Activated CD8-positive, alpha-beta memory T cell treated with anti-CD3 and anti-CD28 coated beads, Interleukin-2, amount 50 U/mL, for 48 hours (primary cell): ENCODE measurements around the gene TMEM184B.

Experiments used
- DNase-seq: peaks from one replicate; pipeline ENCODE4 v3.0.0-alpha.2; 2020

The TMEM184B gene

DNA sequence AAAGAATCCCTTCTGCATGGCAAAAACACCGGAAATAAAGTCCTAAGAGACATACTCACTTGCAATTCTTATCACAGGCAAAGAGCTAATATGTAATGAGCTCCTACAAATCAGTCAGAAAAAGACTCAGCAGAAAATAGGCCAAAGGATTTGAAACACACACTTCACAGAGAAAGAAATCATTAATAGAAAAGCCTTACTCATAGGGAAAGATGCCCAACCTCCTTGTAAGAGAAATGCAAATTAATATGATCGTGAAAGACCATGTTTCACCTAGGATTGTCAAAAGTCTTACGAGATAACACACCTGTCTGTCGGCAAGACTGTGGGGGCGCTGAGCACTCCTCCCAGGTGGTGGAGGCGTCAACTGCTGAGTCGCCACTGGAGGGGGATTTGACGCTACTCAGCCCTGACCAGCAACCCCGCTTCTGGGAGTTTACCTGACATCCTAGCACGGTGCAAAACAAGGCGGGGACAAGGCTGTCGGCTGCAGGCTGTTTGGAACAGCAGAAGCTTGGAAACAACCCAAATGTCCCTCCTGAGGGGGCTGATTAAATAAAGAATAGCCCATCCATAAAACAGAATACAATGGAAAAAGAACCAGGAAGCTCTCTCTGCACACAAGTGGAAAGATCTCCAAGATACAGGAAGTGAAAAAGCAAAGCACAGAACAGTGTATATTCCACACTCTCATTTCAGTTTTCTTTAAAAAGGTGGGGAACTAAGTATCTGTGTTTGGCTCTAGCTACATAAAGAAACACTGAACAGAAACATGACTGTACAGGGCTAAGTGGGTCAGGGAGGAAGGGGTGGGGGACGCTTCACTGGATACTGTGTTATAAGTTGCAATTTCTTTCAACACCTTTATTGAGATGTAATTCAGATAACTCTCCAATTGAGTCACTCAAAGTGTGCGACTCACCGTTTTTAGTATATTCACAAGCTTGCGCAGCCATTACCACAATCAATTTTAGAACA, 33.0 kb upstream of the TMEM184B start:
- DNase-seq = no peak

DNA sequence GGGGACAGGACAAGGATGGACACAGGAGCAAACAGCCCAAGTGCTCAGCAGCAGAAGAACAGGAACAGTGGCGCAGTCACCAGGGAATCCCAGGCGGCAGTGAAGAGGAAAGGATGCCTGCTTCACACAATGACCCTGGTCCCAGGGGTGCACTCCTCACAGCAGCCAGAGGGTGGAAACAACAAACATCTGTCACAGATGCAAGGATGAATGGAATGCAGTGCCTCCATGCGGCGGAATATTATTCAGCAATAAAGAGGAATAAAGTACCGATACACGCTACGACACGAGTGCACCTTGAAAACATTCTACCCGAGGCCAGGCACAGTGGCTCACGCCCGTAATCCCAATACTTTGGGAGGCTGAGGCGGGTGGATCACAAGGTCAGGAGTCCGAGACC, 31.7 kb upstream of the TMEM184B start:
- no peak for DNase-seq

DNA sequence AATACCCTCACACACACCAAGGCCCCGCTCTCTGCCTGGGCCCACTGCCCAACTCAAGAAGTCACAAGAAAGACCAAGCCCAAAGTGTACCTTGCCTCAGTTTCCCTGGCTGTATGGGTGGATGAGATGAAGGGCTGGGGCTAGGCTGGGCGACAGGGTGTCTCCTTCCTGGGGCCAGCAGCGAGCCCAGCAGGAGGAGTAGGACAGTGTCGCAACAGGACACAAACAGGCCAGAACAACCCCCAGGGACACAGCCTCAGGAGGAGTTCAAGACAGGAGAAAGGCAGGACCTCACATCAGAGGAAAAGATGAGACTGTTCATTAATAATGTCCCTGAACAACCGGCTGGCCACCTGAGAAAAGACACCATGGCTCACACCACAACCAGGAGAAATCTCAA, 31.2 kb upstream of the TMEM184B start:
- no peak for DNase-seq

DNA sequence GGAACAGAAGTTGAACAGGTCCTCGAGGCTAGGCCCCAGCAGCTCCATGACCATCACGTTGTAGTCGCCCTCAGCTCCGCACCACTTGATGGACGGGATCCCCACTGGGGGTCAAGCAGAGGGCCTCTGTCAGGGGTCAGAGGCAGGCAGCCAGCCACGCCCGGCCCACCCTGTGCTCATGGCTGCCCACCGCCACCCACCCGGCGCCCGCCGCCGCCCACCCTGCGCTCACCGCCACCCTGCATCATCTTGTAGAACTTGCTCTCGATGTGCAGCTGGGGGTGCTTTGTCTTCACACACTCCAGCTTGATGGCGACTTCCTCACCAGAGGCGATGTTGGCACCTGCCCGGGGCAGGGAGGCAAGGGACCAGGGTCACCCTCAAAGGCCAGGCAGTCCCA, 30.1 kb upstream of the TMEM184B start:
- no peak for DNase-seq

DNA sequence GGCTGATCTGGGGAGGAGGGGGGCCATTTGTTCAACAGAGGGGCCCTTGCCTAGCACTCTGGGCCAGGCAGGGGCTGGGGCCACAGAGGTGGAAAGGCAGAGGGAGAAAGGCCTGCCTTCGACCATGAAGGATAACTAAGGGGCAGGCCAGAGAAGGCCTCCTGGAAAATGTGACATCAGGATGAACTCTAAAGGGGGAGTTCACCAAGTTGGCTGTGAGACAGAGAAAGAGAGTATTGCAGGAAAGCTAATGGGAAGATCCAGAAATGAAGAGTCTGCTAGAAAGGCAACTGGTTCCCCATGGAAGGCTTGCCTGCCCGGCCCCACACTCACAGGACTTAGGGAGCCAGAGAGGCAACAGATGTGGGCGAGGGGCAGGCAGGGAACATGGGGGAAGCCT, 28.1 kb upstream of the TMEM184B start:
- no peak for DNase-seq

DNA sequence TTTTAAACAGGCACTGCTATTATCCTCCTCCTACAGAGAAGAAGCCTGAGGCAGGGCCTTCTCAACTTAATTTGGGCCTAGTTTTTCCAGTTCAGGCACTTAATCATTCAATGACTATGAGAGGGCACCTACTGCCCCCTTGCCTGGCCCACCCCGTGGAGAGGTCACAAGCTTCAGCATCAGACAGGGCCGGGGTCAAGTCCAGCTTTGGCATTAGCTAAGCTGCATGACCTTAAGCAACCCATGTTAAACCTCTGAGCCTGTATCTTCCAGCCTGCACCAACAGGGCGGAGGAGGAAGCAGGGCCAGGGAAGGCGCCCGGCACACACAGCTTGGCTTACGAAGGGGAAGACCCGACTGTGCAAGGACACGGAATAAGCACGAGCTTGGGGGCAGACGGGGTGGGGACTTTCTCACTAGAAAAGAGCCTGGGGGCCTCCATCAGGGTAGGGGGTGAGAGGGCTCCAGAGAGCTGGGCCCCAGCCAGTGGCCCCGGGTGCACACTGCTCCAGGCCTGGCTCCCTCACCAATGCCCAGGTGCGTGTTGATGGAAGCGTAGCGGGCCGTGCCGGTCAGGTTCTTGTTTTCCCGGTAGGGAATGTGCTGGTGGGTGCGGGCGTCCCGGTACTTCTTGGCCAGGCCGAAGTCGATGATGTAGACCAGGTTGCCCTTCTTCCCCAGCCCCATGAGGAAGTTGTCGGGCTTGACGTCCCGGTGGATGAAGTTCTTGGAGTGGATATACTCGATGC, 27.6 kb upstream of the TMEM184B start:
- no peak for DNase-seq

DNA sequence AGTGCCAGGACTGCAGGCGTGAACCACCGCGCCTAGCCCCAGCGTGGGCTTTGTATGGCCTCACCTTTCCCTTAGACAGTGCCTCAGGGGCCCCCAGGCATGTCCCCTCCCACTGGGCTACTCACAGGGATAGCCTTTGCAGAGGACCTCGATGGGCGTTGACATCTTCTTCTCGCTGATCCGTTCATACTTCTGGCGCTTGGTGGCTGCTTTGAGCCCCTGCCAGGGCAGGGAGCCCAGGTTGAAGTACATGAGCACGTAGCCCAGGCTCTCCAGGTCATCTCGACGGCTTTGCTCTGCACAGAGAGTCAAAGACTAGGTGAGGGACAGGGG, 26.9 kb upstream of the TMEM184B start:
- no peak for DNase-seq

DNA sequence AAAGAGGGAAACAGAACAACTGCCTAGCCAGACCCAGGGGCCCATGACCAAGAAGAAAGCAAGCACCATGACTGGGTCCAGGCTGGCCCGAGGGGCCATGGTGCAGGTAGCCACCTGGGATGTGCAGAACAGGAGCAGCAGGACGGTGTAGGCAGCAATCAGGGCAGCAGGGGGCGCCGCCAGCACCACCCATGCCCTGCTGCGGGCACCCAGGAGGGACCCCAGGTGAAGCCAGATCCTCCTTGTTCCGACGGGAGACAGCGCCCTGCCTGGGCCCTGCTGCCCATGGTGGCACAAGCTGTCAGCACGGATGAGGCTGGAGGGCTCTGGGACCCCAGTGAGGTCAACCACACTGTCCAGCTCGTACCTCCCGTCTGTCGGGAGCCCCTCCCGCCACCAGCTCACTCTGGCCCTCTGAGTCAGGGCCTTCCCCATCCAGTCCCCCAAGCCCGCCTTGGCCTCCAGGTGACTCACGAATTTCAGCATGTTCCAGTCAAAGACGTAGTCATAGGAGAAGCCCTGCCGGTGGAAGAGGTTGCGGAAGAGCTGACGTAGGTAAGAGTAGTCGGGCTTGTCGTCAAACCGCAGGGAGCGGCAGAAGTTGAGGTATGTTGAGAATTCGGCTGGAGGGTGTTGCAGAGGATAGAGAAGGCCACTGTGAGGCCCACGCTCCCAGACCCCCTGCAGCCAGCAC, 25.6 kb upstream of the TMEM184B start:
- DNase-seq = peak; percentile 76

DNA sequence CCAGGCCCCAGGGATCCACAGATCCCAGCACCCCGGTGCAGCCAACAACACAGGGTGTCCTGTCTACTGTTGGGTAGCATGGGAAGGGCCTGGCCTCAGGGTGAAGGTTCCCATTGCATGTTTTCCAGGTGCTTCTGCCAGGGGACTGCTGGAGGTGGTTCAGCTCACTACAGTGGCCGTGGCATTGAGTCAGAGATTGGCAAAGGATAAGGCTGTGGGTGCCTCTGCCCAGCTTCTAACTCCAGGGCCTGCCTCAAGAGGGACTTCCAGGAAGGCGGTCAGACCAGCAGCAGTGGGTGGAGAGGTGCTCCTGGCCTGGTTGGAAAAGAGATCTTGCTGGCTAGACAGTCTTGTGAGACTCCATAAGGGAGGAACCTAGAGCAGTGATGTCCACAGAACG, 23.6 kb upstream of the TMEM184B start:
- DNase-seq = no peak

DNA sequence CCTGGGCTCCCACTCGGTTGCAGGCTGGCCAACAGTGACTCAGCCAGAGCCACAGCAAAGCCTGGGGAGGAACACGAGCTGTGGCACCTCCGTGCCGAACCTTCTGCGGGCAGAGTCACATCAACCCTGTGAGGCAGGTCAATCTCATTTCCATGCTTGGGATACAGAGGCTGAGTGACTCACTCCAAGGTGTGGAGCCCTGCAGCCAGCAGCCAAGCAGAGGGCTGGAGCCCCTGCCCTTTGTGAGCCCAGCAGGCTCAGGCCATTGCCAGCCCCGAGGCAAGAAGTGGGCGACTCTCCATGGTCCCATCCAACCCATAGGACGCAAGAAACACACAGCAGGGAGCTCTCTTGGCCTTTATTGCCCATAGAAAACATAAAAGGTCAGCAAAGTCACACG, 23.1 kb upstream of the TMEM184B start:
- DNase-seq = no peak

DNA sequence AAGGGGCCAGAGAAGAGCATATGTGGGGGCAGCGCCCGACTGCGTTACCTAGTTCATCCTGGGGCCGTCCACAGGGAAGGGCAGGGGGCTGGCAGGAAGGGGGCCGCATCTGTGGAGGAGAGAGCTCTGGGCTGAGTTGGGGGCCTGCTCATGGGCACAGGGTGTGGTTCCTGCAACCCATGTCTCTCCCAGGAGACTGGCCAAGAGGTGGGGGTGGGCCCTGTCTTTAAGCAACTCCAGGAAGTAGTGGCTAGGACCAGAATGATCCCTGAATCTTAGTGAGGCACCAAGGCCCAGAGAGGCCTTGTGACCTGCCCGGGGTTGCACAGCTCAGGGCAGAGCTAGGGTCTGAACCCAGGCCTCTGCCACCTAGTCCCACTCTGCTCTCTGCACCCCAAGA, 22.5 kb upstream of the TMEM184B start:
- no peak for DNase-seq

DNA sequence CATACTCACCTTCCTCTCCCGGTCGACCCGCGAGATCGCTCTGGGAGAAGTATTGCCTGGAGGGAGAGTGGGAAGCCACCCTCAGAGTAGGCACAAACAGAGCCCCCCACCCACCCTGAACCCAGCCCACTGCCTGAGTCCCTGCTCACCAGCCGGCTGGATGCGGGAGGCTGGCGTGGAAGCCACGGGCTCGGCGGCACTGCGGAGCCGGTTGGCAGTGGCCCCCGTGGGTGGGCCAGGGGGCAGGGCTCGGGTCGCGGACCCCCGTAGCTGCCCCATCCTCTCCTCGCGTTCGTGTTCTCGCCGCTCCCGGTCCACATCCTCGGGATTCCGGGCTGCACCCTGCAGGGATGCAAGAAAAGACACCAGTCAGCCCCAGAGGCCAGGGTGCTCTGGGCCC, 21.4 kb upstream of the TMEM184B start:
- no peak for DNase-seq

DNA sequence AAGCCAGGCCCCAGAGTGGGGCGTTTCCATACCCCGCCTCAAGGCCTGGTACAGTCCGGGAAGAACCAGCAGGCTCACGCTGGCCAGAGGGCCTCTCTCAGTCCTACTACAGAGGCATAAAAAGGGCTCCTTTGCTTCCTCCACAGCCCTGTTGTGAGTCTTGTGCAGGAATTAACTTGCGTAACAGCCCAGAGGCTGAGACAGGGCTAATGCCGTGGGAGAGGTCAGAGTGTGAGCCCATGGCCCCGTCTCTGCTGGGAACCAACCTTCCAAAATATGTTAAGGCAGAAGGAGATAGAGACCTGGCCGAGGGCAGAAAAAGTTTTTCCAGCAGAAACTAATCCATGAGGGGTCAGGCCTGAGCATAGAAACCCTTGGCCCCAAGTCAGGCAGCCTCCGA, 19.9 kb upstream of the TMEM184B start:
- DNase-seq = no peak

DNA sequence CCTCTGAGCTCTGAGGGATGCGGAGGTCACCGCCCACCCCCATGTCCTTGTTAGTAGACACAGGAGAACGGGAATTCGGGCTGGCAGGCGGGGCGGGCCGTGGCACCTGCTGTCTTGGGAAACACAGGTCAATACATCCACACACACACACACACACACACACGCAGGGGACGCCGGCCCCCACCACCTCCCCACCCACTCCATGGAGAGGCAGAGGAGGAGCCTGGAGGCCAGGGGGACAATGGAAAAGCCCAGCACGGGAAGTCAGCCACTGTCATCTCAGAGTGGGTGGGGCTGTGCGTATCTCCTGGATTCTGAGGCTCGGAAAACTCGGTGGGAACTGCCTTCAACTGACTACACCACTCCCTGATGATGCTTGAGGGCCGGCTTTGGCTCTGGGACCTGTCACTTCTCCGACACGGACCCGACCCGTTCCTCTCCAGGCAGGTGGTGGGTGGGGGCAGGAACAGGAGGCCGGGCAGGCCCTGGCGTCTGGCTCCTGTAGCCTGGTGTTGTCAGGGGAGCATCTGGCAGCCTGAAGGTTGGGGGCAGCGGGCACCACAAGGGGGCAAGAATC, 18.5 kb upstream of the TMEM184B start:
- no peak for DNase-seq

DNA sequence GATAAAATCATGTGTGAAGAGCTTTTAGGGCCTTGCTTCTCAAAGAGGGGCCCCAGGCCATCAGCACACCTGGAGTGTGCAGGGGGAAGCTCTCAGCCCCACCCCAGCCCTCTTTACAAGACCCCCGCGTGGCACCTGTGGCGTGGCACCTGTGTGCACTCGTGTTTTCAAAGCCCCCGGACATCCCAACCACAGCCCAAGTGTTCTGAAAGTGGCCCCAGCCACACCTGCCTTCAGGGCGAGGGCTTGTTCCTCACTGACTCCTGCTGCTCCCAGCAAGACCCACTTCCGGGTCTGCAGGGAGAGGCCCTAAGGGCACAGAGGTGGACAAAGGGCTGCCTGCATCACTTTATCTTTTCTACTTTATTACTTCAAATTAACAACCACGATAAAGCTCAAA, 17.5 kb upstream of the TMEM184B start:
- no peak for DNase-seq

DNA sequence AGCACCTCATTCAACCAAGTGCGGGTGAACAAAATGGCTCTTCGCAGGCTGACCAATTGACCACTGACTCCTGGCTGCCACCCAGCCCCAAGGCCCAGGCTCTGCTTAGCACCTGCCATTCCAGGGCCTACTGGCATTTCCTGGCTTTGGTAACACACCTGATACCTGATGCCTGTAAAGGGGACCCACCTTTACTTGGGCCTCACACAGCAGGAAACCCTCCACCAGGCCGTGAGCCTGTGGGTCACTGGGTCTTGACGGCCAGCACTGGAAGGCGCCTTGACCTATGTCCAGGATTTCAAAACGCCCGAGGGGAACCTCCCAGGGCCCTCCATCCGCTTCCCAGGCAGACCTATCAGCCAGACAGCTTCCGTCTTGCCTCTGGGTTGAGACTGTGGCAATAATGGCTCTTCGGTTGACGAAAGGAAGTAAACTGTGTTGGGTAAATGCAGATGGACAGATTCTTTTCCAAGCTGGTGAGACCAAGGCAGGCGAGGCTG, 16.8 kb upstream of the TMEM184B start:
- no peak for DNase-seq

DNA sequence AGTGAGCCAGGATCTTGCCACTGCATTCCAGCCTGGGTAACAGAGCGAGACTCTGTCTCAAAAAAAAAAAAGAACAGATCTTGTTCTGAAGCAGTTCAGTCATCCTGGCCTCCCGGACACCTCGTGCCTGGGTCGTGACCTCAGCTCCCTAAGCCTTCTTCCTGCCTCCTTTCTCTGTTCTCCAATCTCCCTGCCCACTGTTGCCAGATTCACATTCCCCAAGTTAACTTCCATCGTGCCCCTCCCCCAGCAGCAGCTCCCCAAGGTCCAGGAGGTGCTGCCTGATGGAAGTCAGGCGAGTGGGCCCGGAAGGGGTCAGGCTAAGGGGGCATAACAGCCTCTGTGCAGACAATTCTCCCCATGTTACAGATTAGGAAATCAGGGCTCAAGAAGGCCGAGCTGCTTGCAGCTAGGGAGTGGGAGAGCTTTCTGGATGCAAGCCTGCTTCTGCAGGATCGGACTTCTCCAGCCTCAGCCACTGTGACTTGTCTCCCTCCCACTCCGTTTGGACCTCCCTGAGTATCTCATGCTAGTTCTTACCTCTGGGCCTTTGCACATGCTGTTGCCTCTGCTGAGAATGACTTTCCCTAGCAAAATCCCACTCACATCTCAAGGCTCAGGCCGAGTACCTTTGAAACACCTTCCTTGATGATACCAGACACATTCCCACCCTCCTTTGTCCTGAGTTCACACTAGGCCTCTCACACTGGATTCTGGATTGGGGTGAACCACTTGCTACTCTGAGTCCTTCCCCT, 14.3 kb upstream of the TMEM184B start:
- no peak for DNase-seq

DNA sequence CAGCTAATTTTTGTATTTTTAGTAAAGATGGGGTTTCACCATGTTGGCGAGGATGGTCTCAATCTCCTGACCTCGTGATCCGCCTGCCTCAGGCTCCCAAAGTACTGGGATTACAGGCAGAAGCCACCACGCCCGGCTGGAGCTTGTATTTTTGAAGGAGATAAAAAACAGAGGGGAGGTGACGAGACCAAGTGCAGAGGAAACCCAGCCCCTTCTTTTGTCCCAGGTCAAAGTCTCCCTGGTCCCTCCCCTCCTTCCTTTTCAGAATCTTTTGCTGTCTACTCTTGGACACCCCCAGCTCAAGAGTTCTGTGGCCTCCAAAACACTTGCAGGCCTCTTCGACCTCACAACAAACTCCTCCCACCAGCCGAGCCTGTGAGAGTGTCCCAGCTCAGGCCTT, 12.2 kb upstream of the TMEM184B start:
- DNase-seq = no peak

DNA sequence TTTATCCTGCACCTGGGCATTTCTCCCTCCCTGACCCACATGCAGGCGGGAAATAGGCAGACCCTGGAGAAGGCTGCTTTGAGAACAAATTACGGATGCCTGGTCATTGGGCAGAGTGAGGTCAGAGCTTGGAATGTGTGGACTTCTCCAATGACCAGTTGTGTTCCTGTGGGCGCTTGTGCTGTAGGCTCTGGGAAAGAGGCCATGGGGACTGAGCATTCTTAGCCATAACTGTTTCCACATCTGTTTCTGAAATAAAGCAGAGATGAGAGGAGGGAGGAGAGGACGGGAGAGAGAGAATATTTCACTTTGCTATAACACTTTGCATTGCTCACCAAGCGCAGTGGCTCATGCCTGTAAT, 11.2 kb upstream of the TMEM184B start:
- no peak for DNase-seq

DNA sequence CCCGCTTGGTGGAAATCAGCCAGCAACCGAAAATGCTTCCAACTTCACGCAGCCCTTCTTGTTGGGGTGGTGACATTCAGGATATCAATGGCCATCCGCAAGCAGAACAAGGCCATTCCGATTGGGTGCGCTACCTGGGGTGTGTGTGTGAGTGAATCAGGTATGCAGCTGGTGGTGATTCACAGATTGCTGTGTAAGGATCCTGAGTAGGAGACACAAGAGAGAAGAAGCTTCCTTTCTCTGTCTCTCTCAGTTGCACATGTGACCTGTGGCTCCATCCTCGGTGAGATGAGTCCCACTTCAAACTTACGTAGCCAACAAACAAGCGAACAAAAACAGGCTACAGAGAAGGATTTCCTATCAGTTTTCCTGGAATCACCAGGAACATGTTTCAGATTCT, 9.6 kb upstream of the TMEM184B start:
- no peak for DNase-seq

DNA sequence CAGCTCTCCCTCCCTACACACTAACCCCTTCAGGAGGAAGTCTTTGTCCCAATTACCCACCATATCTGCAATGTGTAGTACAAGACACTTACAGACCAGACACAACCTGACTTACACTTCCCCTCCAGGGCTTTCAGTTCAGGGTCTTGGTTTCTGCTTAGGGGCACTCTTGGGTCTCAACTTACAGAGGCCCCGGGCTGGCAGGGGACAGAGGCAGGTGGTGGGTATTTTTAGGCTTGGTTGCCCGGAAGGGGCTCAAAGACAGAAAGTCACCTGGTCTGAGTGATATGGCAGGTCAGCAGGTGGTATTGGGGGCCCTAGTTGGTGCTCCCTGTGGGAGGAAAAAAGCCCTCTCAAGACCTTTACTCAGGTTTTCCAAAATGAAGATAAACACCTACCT, 3.4 kb upstream of the TMEM184B start:
- no peak for DNase-seq

DNA sequence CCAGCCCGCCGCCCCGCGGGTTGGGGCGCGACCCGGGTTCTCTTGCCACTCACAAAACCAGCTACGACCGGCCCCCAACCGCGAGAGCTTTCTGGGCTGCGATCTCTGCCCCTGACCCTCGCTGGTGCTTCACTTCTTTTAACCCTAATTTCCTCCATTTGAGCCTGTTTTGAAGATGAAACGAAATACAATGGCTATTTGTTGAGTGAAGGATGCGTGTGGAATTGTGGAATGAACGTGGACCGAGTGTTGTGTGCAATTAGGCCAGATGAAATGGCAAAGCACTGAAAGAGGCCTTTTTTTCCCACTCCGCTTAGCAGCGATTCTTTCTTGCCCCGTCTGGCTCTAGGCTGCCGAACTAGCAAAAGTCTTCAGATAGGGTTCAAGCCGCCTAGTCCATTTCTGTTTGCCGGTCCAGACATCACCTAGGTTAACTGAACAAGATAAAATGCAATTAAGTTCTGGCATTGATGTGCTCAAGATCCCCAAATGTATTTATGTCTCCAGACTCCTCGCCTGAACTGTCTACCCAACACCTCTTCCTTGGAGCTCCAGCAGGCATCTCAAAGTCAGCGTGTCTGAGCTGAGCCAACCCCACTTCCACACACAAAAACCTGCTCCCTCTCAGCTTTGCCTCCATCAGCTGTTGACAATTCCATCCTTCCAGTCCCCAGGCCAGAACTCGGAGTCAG, 471 bp upstream of the TMEM184B start:
- no peak for DNase-seq
